GM18907 (cell line): Measurements from ENCODE around the gene USH1G.
"Not testable (repeated sequence)": the region's sequence is repeated elsewhere in the genome, so short reads cannot be mapped to it uniquely, and the experiment has no call there.

Experiments
- ATAC-seq: cut with Tn5 transposase; IDR thresholded peaks from one replicate; pipeline ENCODE4 v1.9.1; 2021; ENCODE audit warnings: mild to moderate bottlenecking, moderate library complexity; ENCODE audit not compliant: unreplicated experiment

The USH1G gene

GRCh38 chr17:74906214-74906793 is 16.8 kb downstream of the USH1G start:
- ATAC-seq = not testable (repeated sequence)

- no peak for ATAC-seq
Observed at GRCh38 chr17:74904687-74905409, 18.2 kb downstream of the USH1G start.

- no peak for ATAC-seq
Observed at GRCh38 chr17:74903671-74904070, 19.4 kb downstream of the USH1G start.

- ATAC-seq = no peak
Observed at GRCh38 chr17:74903034-74903433, 20.0 kb downstream of the USH1G start.

GRCh38 chr17:74901353-74902135 is 21.5 kb downstream of the USH1G start:
- ATAC-seq = no peak

- no peak for ATAC-seq
Observed at GRCh38 chr17:74900208-74900607, 22.8 kb downstream of the USH1G start.

- no peak for ATAC-seq
Observed at GRCh38 chr17:74898376-74898946, 24.6 kb downstream of the USH1G start.

- ATAC-seq = no peak
Observed at GRCh38 chr17:74893936-74894671, 29.0 kb downstream of the USH1G start.

GRCh38 chr17:74892974-74893911 is 29.8 kb downstream of the USH1G start, which contains the start of gene FADS6:
TSS of gene FADS6 (minus strand) at chr17:74893633. CDS start at chr17:74893595, 38 bp downstream.
- no peak for ATAC-seq

- no peak for ATAC-seq
Observed at GRCh38 chr17:74892013-74892841, 30.8 kb downstream of the USH1G start.

GRCh38 chr17:74890554-74890953 is 32.5 kb downstream of the USH1G start:
- no peak for ATAC-seq

- ATAC-seq = no peak
Observed at GRCh38 chr17:74888469-74888868, 34.6 kb downstream of the USH1G start.

GRCh38 chr17:74883241-74883745 is 39.8 kb downstream of the USH1G start:
- no peak for ATAC-seq

- no peak for ATAC-seq
Observed at GRCh38 chr17:74882517-74883240, 40.4 kb downstream of the USH1G start.

GRCh38 chr17:74881073-74881472 is 42.0 kb downstream of the USH1G start:
- ATAC-seq = no peak

GRCh38 chr17:74879308-74879707 is 43.7 kb downstream of the USH1G start:
- no peak for ATAC-seq

- ATAC-seq = no peak
Observed at GRCh38 chr17:74878658-74879057, 44.4 kb downstream of the USH1G start.
